ENCODE measurements around the gene MYO1D. TPM values are rescaled to one million over a fixed set of nuclear protein-coding genes. Genes with fewer than 3 reads are reported as not detected.

MYO1D gene
- total RNA-seq, 4 donors from 2014 or later, result 70.5 to 92.3 (median 72.7) TPM

GRCh38 chr17:32731556-32732295, 145.2 kb downstream of the MYO1D start:
- TF ChIP-seq, protein P1, sequence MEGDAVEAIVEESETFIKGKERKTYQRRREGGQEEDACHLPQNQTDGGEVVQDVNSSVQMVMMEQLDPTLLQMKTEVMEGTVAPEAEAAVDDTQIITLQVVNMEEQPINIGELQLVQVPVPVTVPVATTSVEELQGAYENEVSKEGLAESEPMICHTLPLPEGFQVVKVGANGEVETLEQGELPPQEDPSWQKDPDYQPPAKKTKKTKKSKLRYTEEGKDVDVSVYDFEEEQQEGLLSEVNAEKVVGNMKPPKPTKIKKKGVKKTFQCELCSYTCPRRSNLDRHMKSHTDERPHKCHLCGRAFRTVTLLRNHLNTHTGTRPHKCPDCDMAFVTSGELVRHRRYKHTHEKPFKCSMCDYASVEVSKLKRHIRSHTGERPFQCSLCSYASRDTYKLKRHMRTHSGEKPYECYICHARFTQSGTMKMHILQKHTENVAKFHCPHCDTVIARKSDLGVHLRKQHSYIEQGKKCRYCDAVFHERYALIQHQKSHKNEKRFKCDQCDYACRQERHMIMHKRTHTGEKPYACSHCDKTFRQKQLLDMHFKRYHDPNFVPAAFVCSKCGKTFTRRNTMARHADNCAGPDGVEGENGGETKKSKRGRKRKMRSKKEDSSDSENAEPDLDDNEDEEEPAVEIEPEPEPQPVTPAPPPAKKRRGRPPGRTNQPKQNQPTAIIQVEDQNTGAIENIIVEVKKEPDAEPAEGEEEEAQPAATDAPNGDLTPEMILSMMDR (IDR thresholded peaks at IDR 0.05), result no peak
- TF ChIP-seq EP300 (IDR thresholded peaks at IDR 0.05), result no peak
- TF ChIP-seq POLR2A (IDR thresholded peaks at IDR 0.05), result no peak
- no peak for TF ChIP-seq POLR2AphosphoS5 (IDR thresholded peaks at IDR 0.05)
- Histone ChIP-seq H3K4me3 (no peak overlapping the region), H3K4me1 (no peaks in the 10 kb centered on the region), H3K27me3 (no peaks in the 10 kb centered on the region), H3K9me3 (no peaks in the 10 kb centered on the region), H3K27ac (no peak overlapping the region), H3K36me3 (peaks cover 16% of the 10 kb centered on the region)
- DNase-seq (ENCODE audit: low spot score in 2 of 2), result no peak
- 89% methylated on average over 10 of the region's 13 CpGs for WGBS

GRCh38 chr17:32727681-32728080, 149.2 kb downstream of the MYO1D start:
- H3K27me3 ChIP-seq, result no peaks in the 10 kb centered on the region
- no peak overlapping the region for H3K27ac ChIP-seq
- H3K4me1 ChIP-seq, result no peaks in the 10 kb centered on the region
- peaks cover 23% of the 10 kb centered on the region for H3K36me3 ChIP-seq
- H3K9me3 ChIP-seq, result no peaks in the 10 kb centered on the region
- DNase-seq (ENCODE audit: low spot score in 2 of 2), result no peak
- H3K4me3 ChIP-seq, result no peak overlapping the region
- TF ChIP-seq EP300 (IDR thresholded peaks at IDR 0.05) (no peak), POLR2A (IDR thresholded peaks at IDR 0.05) (no peak), POLR2AphosphoS5 (IDR thresholded peaks at IDR 0.05) (no peak)
- TF ChIP-seq, protein P1 (IDR thresholded peaks at IDR 0.05), result no peak

DNA sequence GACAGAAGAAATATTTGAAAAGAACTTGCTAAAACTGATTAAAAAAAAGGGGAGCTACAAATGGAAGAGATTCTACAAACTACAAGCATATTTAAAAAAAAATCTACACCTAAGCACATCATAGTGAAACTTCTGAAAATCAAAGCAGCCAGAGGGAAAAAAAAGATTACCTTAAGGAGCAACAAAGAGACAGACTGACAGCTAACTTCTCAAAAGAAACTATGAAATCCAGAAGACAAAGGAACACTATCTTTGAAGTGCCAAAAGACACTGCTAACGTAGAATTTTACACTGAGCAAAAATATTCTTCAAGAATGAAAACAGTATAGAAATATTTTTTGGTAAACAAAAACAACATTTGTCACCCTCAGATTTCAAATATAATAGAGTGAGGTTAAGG, 151.2 kb downstream of the MYO1D start:
- 92% methylated on average over 1 of the region's 1 CpG for WGBS
- TF ChIP-seq POLR2A (IDR thresholded peaks at IDR 0.05) (no peak), POLR2AphosphoS5 (IDR thresholded peaks at IDR 0.05) (no peak), EP300 (IDR thresholded peaks at IDR 0.05) (no peak)
- TF ChIP-seq, protein P1 (IDR thresholded peaks at IDR 0.05), result no peak
- Histone ChIP-seq H3K27me3 (no peaks in the 10 kb centered on the region), H3K9me3 (no peaks in the 10 kb centered on the region), H3K27ac (no peak overlapping the region), H3K4me1 (no peaks in the 10 kb centered on the region), H3K36me3 (peaks cover 17% of the 10 kb centered on the region), H3K4me3 (no peak overlapping the region)
- DNase-seq (ENCODE audit: low spot score in 2 of 2), result no peak

DNA sequence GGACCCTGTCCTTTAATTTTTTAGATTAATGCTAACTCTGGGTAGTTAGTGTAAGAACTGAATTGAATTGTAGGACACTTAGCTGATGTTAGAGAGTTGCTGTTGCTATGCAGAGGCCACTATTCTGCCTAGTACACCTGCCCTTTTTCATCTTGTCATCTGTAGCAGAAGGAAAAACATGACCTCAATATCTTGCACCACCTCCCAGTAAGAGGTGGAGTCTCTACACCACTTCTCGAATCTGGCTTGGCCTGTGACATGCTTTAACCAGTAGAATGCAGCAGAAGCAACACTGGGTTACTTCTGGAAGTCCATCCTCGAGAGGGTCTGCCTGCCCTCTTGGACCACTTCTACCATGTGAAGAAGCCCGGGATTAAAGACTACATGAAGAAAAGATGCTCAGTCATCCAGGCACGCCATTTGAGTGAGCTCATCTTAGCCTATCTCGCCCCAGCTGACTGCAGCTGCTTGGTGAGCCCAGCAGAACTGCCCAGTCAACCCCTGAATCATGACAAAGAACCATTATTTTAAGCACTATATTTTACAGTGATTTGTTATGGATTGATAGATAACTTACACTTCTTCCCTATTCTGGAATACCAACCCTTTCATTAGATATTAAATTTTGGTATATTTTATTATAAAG, 153.5 kb downstream of the MYO1D start:
- H3K27me3 ChIP-seq, result no peaks in the 10 kb centered on the region
- WGBS, result 88% methylated on average over 5 of the region's 5 CpGs
- H3K4me3 ChIP-seq, result no peak overlapping the region
- TF ChIP-seq, protein P1 (IDR thresholded peaks at IDR 0.05), result no peak
- no peak for TF ChIP-seq POLR2A (IDR thresholded peaks at IDR 0.05)
- TF ChIP-seq EP300 (IDR thresholded peaks at IDR 0.05), result no peak
- no peak for TF ChIP-seq POLR2AphosphoS5 (IDR thresholded peaks at IDR 0.05)
- no peak for DNase-seq (ENCODE audit: low spot score in 2 of 2)
- H3K9me3 ChIP-seq, result no peaks in the 10 kb centered on the region
- no peak overlapping the region for H3K27ac ChIP-seq
- no peaks in the 10 kb centered on the region for H3K4me1 ChIP-seq
- peaks cover 19% of the 10 kb centered on the region for H3K36me3 ChIP-seq

DNA sequence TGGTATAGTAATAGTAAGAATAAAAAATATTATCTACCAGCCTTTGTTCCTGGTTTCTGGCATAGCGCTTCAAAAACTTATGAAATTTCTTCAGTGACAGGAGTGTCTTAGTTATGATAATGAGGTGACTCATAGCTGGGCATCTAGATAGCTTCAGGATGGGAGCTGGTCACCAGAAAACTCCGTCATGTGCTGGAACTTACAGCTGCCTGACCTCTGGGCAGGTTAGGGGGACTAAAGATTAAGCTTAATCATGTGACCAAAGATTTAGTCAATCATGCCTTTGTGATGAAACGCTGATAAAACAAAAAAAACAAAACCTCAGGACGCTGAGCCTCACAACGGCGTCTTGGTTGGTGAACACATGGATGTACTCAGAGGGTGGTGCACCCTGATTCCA, 154.2 kb downstream of the MYO1D start:
- WGBS, result 90% methylated on average over 6 of the region's 6 CpGs
- DNase-seq (ENCODE audit: low spot score in 2 of 2), result no peak
- Histone ChIP-seq H3K4me3 (no peak overlapping the region), H3K27ac (no peak overlapping the region), H3K4me1 (no peaks in the 10 kb centered on the region), H3K27me3 (no peaks in the 10 kb centered on the region), H3K9me3 (no peaks in the 10 kb centered on the region), H3K36me3 (peaks cover 23% of the 10 kb centered on the region)
- TF ChIP-seq EP300 (IDR thresholded peaks at IDR 0.05) (no peak), POLR2A (IDR thresholded peaks at IDR 0.05) (no peak), POLR2AphosphoS5 (IDR thresholded peaks at IDR 0.05) (no peak)
- TF ChIP-seq, protein P1 (IDR thresholded peaks at IDR 0.05), result no peak

Data from suprapubic skin (tissue), 4 donors.